Endothelial cell of umbilical vein (primary cell): ENCODE results near the gene CLIC4. TPM values are rescaled to one million over a fixed set of nuclear protein-coding genes. Genes with fewer than 3 reads are reported as not detected.

Experiments
- BruUV-seq: library from RNA; stranded (reverse); fragments of 400-500 nt; replicated peaks from 2 replicates; lab custom pipeline; 2021; lab: Mats Ljungman, UMichigan
- CTCF ChIA-PET: fragments of 300-600, 350-600 bp; sonication (Branson Sonifier 250); formaldehyde crosslinking; loops from one replicate; lab custom pipeline; 2021; ENCODE audit warnings: antibody characterized with exemption, inconsistent platforms; lab: Charles Lee
- POLR2A ChIA-PET: fragments of 300-600, 350-600 bp; sonication (Branson Sonifier 250); formaldehyde crosslinking; loops from one replicate; lab custom pipeline; 2021; ENCODE audit warnings: antibody characterized with exemption, inconsistent platforms; lab: Charles Lee
- DNase-seq: peaks from one replicate; pipeline ENCODE4 v3.0.0-alpha.2; 2011; ENCODE audit warnings: low read depth, low spot score
- FAIRE-seq: peaks from 2 replicates; lab custom pipeline; 2011; peaks lifted over from hg19 to GRCh38; lab: Jason Lieb, UNC
- H2AFZ ChIP-seq: 2 replicates; pipeline ENCODE4 v1.6.0; 2012; ENCODE audit warnings: low read depth, low read length, control low read depth, inconsistent platforms
- H3K27ac ChIP-seq: 2 replicates; pipeline ENCODE4 v1.5.1; 2011; ENCODE audit warnings: low read depth, mild to moderate bottlenecking, control low read depth, low read length, moderate library complexity; ENCODE audit not compliant: insufficient read depth
- H3K27me3 ChIP-seq, 2 experiments: 2 replicates each; pipeline versions ENCODE4 v1.6.0 to v1.6.1; 2011; ENCODE audit warnings: low read length in 2 of 2, mixed read lengths in 1 of 2; ENCODE audit not compliant: control insufficient read depth in 2 of 2, insufficient read depth in 2 of 2
- H3K36me3 ChIP-seq, 2 experiments: 2 replicates in 1 of 2; 3 replicates in 1 of 2; pipeline ENCODE4 v1.5.1; 2011; ENCODE audit warnings: low read length in 2 of 2, mild to moderate bottlenecking in 1 of 2, moderate library complexity in 1 of 2; ENCODE audit not compliant: control insufficient read depth in 2 of 2, insufficient read depth in 2 of 2; ENCODE audit errors: extremely low read depth in 1 of 2
- H3K4me1 ChIP-seq: 3 replicates; pipeline ENCODE4 v1.5.1; 2011; ENCODE audit warnings: mild to moderate bottlenecking, low read length; ENCODE audit not compliant: control insufficient read depth, insufficient read depth; ENCODE audit errors: extremely low read depth
- H3K4me2 ChIP-seq: 2 replicates; pipeline ENCODE4 v1.6.1; 2011; ENCODE audit warnings: low read length, control low read depth, mixed read lengths; ENCODE audit not compliant: insufficient read depth
- H3K4me3 ChIP-seq, 3 experiments: fragments of 200-600 bp in 1 of 3; sonication (generic), shearing (Covaris generic) in 1 of 3; replicated peaks in 1 of 3; 2 replicates each; pipeline ENCODE4 v1.5.1; 2011 to 2016; ENCODE audit warnings: control low read depth in 3 of 3, low read length in 3 of 3, mild to moderate bottlenecking in 2 of 3, inconsistent platforms in 1 of 3, low read depth in 1 of 3, moderate library complexity in 1 of 3; ENCODE audit not compliant: insufficient read depth in 1 of 3
- H3K79me2 ChIP-seq: 2 replicates; pipeline ENCODE4 v1.6.0; 2012; ENCODE audit warnings: low read length, inconsistent platforms; ENCODE audit not compliant: control insufficient read depth, insufficient read depth
- H3K9ac ChIP-seq: replicated peaks from 2 replicates; pipeline ENCODE3; 2011; ENCODE audit warnings: low read length, control low read depth; ENCODE audit not compliant: insufficient read depth; ENCODE audit errors: extremely low read depth
- H3K9me1 ChIP-seq: replicated peaks from 3 replicates; pipeline ENCODE4 v1.6.0; 2011; ENCODE audit warnings: mild to moderate bottlenecking, low read length; ENCODE audit not compliant: control insufficient read depth, insufficient read depth; ENCODE audit errors: extremely low read depth
- H3K9me3 ChIP-seq: replicated peaks from 2 replicates; pipeline ENCODE4 v1.5.1; 2012; ENCODE audit warnings: low read length, inconsistent platforms; ENCODE audit not compliant: control insufficient read depth, insufficient read depth
- H4K20me1 ChIP-seq: replicated peaks from 2 replicates; pipeline ENCODE3; 2011; ENCODE audit warnings: mild to moderate bottlenecking, low read length; ENCODE audit not compliant: control insufficient read depth, insufficient read depth; ENCODE audit errors: extremely low read depth
- CTCF ChIP-seq, 2 donors: IDR thresholded peaks; 1 replicate in 1 of 2; 2 replicates in 1 of 2; pipeline ENCODE4 v1.5.1; 2011; ENCODE audit warnings: low read length in 2 of 2, mild to moderate bottlenecking in 2 of 2, moderate library complexity in 2 of 2, control low read depth in 1 of 2, inconsistent platforms in 1 of 2, low read depth in 1 of 2; ENCODE audit not compliant: insufficient read depth in 1 of 2; ENCODE audit errors: extremely low read depth in 1 of 2
- EZH2 ChIP-seq: IDR thresholded peaks from 2 replicates; pipeline ENCODE4 v1.6.1; 2012; ENCODE audit warnings: borderline replicate concordance, low read depth, mild to moderate bottlenecking, moderate library complexity, low read length, inconsistent platforms; ENCODE audit not compliant: severe bottlenecking
- FOS ChIP-seq: IDR thresholded peaks from 2 replicates; pipeline ENCODE4 v1.6.1; 2011; ENCODE audit warnings: mild to moderate bottlenecking, low read length, moderate library complexity, borderline replicate concordance; ENCODE audit not compliant: insufficient read depth
- GATA2 ChIP-seq: IDR thresholded peaks from 2 replicates; pipeline ENCODE4 v1.7.0; 2011; ENCODE audit warnings: low read depth, mild to moderate bottlenecking, moderate library complexity, mixed read lengths, low read length; ENCODE audit not compliant: insufficient read length, insufficient read depth
- JUN ChIP-seq: IDR thresholded peaks from 2 replicates; pipeline ENCODE4 v1.6.1; 2011; ENCODE audit warnings: borderline replicate concordance, low read depth; ENCODE audit not compliant: insufficient read length, insufficient read depth
- MAX ChIP-seq: IDR thresholded peaks from 2 replicates; pipeline ENCODE4 v1.6.1; 2011; ENCODE audit not compliant: insufficient read depth, insufficient read length
- POLR2A ChIP-seq: IDR thresholded peaks from 2 replicates; pipeline ENCODE4 v1.6.1; 2012; ENCODE audit warnings: low read depth, mild to moderate bottlenecking, control low read depth, low read length
- dilution Hi-C: fragments of 300-500 bp; cut with MboI; formaldehyde crosslinking; loops from one replicate; pipeline ENCODE4 v1.15.0; 2019; ENCODE audit warnings: low sequenced_read_pairs; ENCODE audit not compliant: extremely low pct_ligation_motif_present
- intact Hi-C: fragments of 100-400 bp; cut with micrococcal nuclease; formaldehyde crosslinking; loops from one replicate; pipeline ENCODE4 v1.10.0; 2022
- polyA plus RNA-seq, 4 experiments: library from polyadenylated mRNA; depleted of rRNA in 3 of 4; stranded (reverse) in 3 of 4; unstranded in 1 of 4; fragments of >200 nt; gene quantifications; 2 replicates each; pipeline versions ENCODE4 v1.2.1 to v1.2.3, GENCODE V29; 2011 to 2012; ENCODE audit warnings: missing spikeins in 1 of 4
- total RNA-seq: library from RNA; stranded (reverse); gene quantifications from 2 replicates; pipeline ENCODE4 v1.2.3, GENCODE V29; 2021

CLIC4 gene
- total and polyA plus RNA-seq, 2 donors (not counting 3 experiments of a cell fraction or from before 2014, with no cell fraction given) = 97.5 to 330 TPM

GRCh38 chr1:24828887-24829192 lies 83.6 kb downstream of the CLIC4 start:
- H3K9me1 ChIP-seq = no peaks in the 10 kb centered on the region
- H3K4me1 ChIP-seq = peaks cover 30% of the 10 kb centered on the region
- peaks cover 79% of the 10 kb centered on the region for H3K79me2 ChIP-seq
- no peak overlapping the region for H3K4me2 ChIP-seq
- no peak overlapping the region for H2AFZ ChIP-seq
- intact Hi-C loops (no loop called here), dilution Hi-C loops (no loop called here)
- CTCF ChIA-PET = interaction anchor here (1.7 to 10.3 kb wide), 5 partner anchors 19 to 165 kb away, joined by 4 to 283 read pairs (median 19); partner anchors contain the start of gene CLIC4
- H3K27me3 ChIP-seq = no peaks in the 10 kb centered on the region
- peaks cover 0 to 6% of the 10 kb centered on the region in 2 experiments for H3K36me3 ChIP-seq
- POLR2A ChIA-PET = interaction anchor here (1.1 kb wide), 1 partner anchor 84 kb away, joined by 3 read pairs; the partner anchor contains the start of gene CLIC4
- TF ChIP-seq GATA2 = no peak
- peaks cover 5% of the 10 kb centered on the region for H4K20me1 ChIP-seq
- H3K9me3 ChIP-seq = no peaks in the 10 kb centered on the region
- FAIRE-seq = no peak
- TSS peak; percentile 10 for BruUV-seq
- H3K4me3 ChIP-seq = no peak overlapping the region
- DNase-seq = no peak
- H3K9ac ChIP-seq = no peak overlapping the region
- peak overlapping the region; percentile 33 for H3K27ac ChIP-seq

GRCh38 chr1:24830680-24831272 lies 85.5 kb downstream of the CLIC4 start:
- Histone ChIP-seq H4K20me1 (peaks cover 5% of the 10 kb centered on the region), H3K79me2 (peaks cover 69% of the 10 kb centered on the region), H3K36me3 (peaks cover 0 to 6% of the 10 kb centered on the region in 2 experiments), H3K4me2 (no peak overlapping the region), H2AFZ (no peak overlapping the region), H3K9ac (no peak overlapping the region), H3K9me1 (no peaks in the 10 kb centered on the region), H3K4me3 (no peak overlapping the region), H3K4me1 (peaks cover 30% of the 10 kb centered on the region), H3K9me3 (no peaks in the 10 kb centered on the region), H3K27ac (no peak overlapping the region), H3K27me3 (no peaks in the 10 kb centered on the region)
- POLR2A ChIA-PET = interaction anchor here (0.7 to 1.3 kb wide), 4 partner anchors 86 to 147 kb away, joined by 3 to 13 read pairs (median 4); partner anchors contain the start of gene CLIC4
- intact Hi-C loops (loop anchor here (2.0 kb wide), 3 partner anchors 76 to 142 kb away; no protein-coding TSS in a partner anchor), dilution Hi-C loops (no loop called here)
- FAIRE-seq (no peak), DNase-seq (peak; percentile 90)
- CTCF ChIA-PET = interaction anchor here (0.6 to 10.3 kb wide), 61 partner anchors 9 to 440 kb away, joined by 3 to 283 read pairs (median 5); partner anchors contain the start of gene CLIC4
- no peak for TF ChIP-seq POLR2A
- no peak for TF ChIP-seq FOS
- TF ChIP-seq CTCF (IDR thresholded peaks at IDR 0.05; ENCODE audit: extremely low read depth in 1 of 2, insufficient read depth in 1 of 2, low read depth in 1 of 2, low read length in 2 of 2) = peak; percentile 42 to 45
- TF ChIP-seq JUN = no peak
- no peak for TF ChIP-seq EZH2
- TF ChIP-seq MAX = no peak
- no TSS peak for BruUV-seq
